Measurements from ENCODE around the gene GRIN2A.

The GRIN2A gene

DNA sequence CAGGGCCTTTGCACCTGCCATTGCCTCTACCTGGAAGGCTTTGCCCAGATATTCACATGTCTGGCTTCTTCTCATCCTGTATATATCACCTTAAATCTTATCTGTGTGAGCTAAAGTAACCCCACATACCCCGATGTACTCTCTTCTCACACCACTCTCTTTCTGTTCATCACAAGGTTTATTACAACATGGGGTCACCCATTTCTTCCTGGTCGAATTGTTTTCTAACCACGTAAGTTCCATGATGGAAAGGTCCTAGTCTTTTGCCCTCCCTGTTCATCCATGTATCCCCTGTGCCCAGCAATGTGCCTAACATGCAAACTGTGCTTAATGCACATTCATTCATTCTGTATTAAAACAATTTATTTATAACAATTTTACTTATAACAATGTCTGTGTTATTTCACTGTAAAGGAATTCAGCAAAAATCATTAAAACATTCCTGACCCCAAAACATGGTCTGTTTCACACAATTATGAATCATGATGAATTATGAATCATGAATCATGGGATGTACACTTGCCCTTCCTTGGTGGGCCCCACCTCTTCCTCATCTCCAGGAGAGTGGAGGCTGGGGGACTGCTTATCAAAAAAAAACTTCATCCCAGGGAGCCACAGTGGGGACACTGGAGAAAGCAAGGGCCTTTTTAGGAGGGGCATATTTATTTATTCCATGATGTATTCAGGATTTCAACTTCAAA, 336.4 kb downstream of the GRIN2A start:
- H3K9me3 Mint-ChIP-seq, result peaks cover under 1% of the 10 kb centered on the region
- H3K4me3 Mint-ChIP-seq, result no peak overlapping the region
- H3K27ac Mint-ChIP-seq, result no peak overlapping the region
- no peaks in the 10 kb centered on the region for H3K36me3 Mint-ChIP-seq (ENCODE audit: low read depth)
- DNase-seq, result no peak
- no peaks in the 10 kb centered on the region for H3K27me3 Mint-ChIP-seq
- H3K4me1 Mint-ChIP-seq (ENCODE audit: low read depth), result no peaks in the 10 kb centered on the region

DNA sequence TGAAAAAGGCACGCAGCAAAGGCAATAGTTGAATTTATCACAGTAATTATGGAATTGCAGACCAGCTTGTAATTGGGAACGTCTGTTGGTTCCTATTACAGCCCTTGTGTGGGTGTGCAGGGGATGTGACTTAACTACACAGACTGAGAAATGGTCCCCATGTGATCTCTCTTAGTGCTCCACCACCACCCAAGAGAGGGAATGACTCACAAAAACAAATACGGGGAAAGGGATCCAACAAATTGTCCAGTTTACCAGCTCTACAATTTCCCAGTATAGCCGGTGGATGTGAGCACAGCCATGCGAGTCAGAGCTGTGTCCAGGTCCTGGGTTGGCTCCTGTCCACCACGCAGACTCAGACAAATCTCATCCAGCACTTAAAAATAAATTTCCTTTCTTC, 337.9 kb downstream of the GRIN2A start:
- DNase-seq, result no peak
- Mint-ChIP-seq H3K4me1 (ENCODE audit: low read depth) (no peaks in the 10 kb centered on the region), H3K4me3 (no peak overlapping the region), H3K27ac (no peak overlapping the region), H3K36me3 (ENCODE audit: low read depth) (no peaks in the 10 kb centered on the region), H3K9me3 (peaks cover 2% of the 10 kb centered on the region), H3K27me3 (no peaks in the 10 kb centered on the region)

DNA sequence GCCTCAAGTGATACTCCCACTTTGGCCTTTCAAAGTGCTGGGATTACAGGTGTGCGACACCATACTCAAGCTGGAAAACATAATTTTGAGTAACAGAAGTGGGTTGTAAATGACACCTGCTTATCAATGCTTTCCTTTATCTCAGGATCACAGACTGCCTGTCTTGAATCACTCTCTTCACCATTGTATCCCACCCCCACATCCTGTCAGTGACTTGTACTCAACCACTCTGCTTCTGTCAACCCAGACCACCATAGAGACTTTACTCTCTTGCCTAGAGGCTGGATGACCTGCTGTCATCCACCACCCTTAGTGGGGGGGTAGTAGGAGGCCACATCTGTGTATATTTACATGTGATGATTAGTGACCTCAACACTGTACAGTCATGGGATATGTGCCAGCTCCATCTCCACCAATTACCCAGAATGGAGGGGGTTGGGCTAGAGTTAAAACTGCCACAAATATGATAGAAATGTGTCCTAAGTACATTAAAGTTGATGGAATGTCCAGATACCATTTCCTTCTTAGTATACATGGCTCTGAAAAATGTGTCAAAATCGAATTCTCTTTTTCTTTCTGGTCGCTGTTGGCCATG, 338.7 kb downstream of the GRIN2A start:
- no peaks in the 10 kb centered on the region for H3K36me3 Mint-ChIP-seq (ENCODE audit: low read depth)
- no peak for DNase-seq
- no peak overlapping the region for H3K27ac Mint-ChIP-seq

DNA sequence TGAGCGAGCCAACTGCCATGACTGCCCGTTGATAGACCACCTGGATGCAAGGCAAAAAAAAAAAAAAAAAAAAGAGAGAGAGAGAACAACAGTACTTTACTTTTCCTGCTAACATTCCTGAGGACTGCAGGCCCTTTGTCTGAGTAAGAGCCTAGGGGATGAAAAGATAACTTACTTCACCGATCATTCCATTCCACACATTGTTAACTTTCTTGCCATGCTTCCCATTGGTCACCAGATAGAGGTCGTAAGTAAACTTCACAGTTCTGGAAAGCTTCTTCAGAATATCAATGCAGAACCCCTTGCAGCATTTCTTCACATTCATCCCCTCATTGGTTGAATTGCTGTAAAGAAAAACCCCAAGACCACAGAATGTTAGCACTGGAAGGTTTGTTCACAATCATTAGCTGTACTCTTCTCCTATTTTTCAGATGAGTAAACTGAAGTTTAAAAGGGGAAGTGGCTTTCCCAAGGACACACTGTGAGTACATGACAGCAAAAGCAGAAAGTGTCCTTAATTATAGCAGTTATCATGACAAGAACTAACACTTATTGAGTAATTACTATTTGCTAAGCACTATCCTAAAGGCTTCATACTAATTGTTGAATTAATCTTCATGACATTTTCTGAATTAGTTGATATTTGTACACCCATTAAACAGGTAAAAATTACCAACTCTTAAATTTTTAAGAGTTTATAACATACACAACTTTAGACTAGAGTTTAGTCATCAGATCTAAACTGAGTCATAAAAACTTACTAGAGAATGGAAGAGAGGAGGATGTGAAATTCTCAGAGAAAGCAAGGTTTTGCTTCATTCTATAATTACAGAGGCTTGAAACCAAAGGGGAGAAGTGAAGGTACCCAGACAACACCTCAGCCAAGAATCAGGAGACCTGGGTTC, 341.2 kb downstream of the GRIN2A start:
- Mint-ChIP-seq H3K36me3 (ENCODE audit: low read depth) (no peaks in the 10 kb centered on the region), H3K9me3 (peaks cover 10% of the 10 kb centered on the region), H3K27ac (no peak overlapping the region), H3K27me3 (no peaks in the 10 kb centered on the region), H3K4me3 (no peak overlapping the region), H3K4me1 (ENCODE audit: low read depth) (no peaks in the 10 kb centered on the region)
- DNase-seq, result no peak

More for the DNA sequence above, 338.7 kb downstream of the GRIN2A start:
- Mint-ChIP-seq H3K9me3 (peaks cover 2% of the 10 kb centered on the region), H3K4me1 (ENCODE audit: low read depth) (no peaks in the 10 kb centered on the region), H3K27me3 (no peaks in the 10 kb centered on the region), H3K4me3 (no peak overlapping the region)

DNA sequence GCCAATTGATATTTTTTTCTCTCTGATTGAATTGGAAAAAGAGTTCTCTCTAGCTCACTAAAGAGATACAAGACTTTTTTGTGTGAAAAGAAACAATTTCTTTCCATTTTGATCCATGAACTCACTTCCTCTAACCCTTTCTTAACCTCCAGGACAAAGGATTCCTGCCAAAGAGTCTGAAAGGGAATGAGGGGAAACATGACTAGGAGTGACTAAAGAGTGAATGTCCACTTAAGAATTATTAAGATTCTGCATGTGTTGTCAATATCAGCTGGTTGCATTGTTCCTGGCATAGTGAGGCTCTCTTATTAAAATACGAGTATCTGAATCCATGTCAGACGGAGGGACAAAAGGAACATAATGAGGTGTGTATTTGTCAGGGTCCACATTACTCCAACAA, 344.7 kb downstream of the GRIN2A start:
- Mint-ChIP-seq H3K36me3 (ENCODE audit: low read depth) (no peaks in the 10 kb centered on the region), H3K27ac (no peak overlapping the region), H3K4me1 (ENCODE audit: low read depth) (no peaks in the 10 kb centered on the region), H3K4me3 (no peak overlapping the region), H3K9me3 (peaks cover 10% of the 10 kb centered on the region), H3K27me3 (peaks cover 3% of the 10 kb centered on the region)
- no peak for DNase-seq

DNA sequence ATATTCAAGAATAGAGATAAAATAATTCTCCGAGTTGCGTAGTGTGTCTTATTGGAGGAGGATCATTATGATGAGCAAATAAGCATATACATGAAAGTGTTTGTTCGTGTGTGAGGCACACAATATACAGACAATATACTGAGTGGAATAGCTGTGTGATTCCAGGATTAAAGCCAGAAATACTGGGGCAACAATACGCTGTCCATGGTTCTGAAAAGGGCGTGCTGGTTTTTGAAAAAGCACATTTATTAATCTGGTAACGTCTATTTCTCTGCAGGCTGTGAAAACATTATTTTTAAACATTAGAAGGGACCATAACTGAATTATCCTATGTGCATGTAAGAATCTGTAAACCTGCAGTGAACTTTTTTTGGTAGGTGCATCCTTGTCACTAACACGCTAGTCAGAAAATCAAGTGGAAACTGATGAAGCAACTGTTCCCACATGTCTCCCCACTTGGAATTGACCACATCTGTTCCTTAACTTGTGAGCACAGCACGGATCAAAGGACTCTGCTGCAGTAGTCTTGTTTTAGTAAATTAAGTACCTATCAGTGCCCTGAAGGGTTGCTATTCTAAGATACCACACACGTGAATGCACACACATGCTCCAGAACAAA, 346.0 kb downstream of the GRIN2A start:
- Mint-ChIP-seq H3K4me3 (no peak overlapping the region), H3K4me1 (ENCODE audit: low read depth) (no peaks in the 10 kb centered on the region), H3K36me3 (ENCODE audit: low read depth) (no peaks in the 10 kb centered on the region), H3K27ac (no peak overlapping the region), H3K27me3 (peaks cover 3% of the 10 kb centered on the region), H3K9me3 (peaks cover 10% of the 10 kb centered on the region)
- DNase-seq, result no peak

DNA sequence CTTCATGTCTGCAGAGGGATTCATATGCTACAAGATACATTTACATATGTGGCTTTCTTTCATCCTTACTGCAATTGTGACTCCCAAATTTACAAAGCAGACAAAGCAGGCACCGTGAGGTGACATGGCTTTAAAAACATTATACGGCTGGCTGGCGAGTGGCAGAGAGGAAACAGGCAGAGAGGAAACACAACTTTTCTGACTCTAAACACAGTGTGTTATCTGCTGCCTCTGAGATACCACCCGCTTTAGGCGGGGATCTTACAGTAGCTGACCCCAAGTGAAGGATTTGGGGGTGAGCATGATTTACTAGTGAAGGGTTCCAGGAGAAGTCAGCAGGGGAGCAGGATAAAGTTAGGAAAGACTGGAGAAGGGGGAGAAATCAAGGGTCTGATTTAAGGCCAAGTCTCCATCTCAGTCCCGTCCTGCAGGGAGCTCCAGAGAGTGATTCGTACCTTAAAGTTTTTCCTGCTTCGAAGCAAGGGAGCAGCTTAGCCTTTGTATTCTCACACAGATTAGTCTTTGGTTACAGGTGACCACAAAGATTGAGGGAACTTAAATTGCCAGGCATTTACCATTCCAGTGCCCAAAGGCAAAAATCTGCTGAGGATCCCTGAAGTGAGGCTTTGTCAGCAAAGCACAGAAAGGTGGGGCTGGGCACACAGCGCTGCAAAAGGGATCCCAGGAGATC, 355.0 kb downstream of the GRIN2A start:
- Mint-ChIP-seq H3K36me3 (ENCODE audit: low read depth) (no peaks in the 10 kb centered on the region), H3K27ac (no peak overlapping the region), H3K27me3 (no peaks in the 10 kb centered on the region), H3K4me3 (no peak overlapping the region), H3K9me3 (no peaks in the 10 kb centered on the region), H3K4me1 (ENCODE audit: low read depth) (no peaks in the 10 kb centered on the region)
- no peak for DNase-seq

DNA sequence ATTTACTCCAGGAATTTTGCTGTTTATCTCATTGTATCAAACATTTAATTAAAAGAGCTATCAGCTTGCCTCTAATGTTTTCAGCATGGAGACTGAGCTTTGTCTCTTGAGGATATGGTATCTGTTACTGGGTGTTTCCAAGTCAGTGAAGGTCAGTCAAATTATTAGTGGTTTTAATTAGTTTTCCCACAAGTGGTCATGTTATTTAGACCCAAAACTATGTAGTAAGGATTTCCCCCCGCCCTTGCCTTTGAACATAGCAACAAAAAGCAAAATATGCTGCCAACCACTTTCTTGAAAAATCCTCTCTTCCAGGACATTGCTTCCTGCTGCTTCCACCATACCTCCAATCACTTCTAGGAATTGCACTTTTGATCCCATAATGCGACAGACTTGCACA, 355.6 kb downstream of the GRIN2A start:
- H3K4me1 Mint-ChIP-seq (ENCODE audit: low read depth), result no peaks in the 10 kb centered on the region
- no peaks in the 10 kb centered on the region for H3K27me3 Mint-ChIP-seq
- no peak for DNase-seq

DNA sequence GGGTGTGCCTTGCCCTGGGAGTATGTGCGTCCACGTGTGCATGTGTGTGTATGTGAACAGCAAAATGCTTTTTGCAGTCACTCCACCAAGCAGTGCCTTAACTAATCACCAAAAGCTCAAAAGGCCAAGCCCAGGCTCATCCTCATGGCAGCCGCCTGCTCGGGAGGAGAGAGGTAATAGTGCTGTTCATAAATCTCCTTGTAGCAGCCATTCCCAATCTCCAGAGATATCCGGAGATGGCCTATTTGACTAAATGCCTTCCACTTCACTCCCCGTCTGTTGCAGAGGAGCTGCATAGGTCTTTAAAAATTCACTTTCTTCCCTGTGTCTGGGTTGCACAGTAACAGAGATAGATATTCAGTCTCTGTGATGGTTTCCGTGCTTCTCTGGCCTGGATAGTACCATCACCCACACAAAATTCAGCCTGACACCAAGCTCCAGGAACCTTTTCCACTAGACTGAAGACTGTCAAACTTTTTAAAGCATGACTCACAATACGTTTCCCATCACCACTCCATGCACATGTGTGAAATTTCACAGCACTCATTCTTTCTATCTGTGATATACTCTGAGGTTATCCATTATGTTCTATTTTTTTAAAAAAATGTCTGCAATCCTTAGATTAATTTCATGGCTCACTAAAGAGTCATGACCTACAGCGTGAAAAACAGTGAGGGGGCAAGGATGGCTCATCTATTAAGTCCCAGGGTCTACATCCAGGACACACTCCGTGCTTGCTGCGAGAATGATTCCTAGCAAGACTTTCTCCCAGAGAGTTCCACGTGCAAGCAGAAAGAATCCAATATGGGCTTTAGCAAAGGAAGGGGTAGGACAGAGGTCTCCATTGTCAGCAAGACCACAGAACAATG, 357.8 kb downstream of the GRIN2A start:
- H3K4me1 Mint-ChIP-seq (ENCODE audit: low read depth), result no peaks in the 10 kb centered on the region
- no peaks in the 10 kb centered on the region for H3K36me3 Mint-ChIP-seq (ENCODE audit: low read depth)
- no peaks in the 10 kb centered on the region for H3K9me3 Mint-ChIP-seq
- no peak for DNase-seq
- H3K27me3 Mint-ChIP-seq, result no peaks in the 10 kb centered on the region
- H3K27ac Mint-ChIP-seq, result no peak overlapping the region
- no peak overlapping the region for H3K4me3 Mint-ChIP-seq

More for the DNA sequence above, 355.6 kb downstream of the GRIN2A start:
- Mint-ChIP-seq H3K9me3 (no peaks in the 10 kb centered on the region), H3K27ac (no peak overlapping the region), H3K4me3 (no peak overlapping the region), H3K36me3 (ENCODE audit: low read depth) (no peaks in the 10 kb centered on the region)

DNA sequence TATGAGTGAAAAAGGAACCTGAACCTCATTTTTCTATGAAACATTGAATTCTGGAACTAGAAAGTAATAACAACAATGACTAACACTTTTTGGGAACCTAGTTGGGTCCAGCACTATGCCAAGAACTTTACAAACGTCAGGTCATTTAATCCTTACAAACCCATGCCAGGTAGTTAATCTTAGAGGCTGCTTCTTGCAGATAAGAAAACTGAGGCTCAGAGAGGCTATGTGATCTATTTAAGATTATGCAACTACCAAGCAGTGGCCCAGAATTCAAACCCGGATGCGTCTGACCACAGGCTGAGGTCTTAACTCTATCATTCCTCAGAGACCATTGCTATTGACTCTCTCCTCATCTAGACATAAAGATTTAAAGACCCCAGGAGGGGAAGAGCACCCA, 358.7 kb downstream of the GRIN2A start:
- DNase-seq, result no peak
- H3K4me1 Mint-ChIP-seq (ENCODE audit: low read depth), result no peaks in the 10 kb centered on the region
- no peaks in the 10 kb centered on the region for H3K27me3 Mint-ChIP-seq
- H3K27ac Mint-ChIP-seq, result no peak overlapping the region
- no peaks in the 10 kb centered on the region for H3K9me3 Mint-ChIP-seq
- H3K36me3 Mint-ChIP-seq (ENCODE audit: low read depth), result no peaks in the 10 kb centered on the region
- H3K4me3 Mint-ChIP-seq, result no peak overlapping the region

DNA sequence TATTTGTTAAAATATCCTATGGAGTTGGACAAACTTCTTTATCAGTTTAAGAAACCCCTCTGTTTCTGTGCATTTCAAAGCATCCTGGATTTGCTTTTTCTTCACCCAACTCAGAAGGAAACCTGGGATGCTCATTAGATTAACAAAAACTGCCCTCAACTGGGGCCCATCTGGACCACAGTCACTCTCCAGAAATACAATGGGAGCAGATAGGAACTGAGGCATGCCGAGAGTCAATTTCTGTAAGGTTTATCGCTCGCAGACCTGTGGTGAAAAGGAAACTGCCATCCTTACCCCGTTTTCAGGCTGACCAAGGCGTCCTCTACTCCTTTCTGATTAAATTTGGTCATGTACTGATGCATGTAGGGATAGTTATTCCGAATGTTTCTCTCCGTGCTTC, 360.3 kb downstream of the GRIN2A start:
- Mint-ChIP-seq H3K27me3 (no peaks in the 10 kb centered on the region), H3K4me3 (no peak overlapping the region), H3K36me3 (ENCODE audit: low read depth) (no peaks in the 10 kb centered on the region), H3K27ac (no peak overlapping the region), H3K4me1 (ENCODE audit: low read depth) (no peaks in the 10 kb centered on the region), H3K9me3 (no peaks in the 10 kb centered on the region)
- no peak for DNase-seq

DNA sequence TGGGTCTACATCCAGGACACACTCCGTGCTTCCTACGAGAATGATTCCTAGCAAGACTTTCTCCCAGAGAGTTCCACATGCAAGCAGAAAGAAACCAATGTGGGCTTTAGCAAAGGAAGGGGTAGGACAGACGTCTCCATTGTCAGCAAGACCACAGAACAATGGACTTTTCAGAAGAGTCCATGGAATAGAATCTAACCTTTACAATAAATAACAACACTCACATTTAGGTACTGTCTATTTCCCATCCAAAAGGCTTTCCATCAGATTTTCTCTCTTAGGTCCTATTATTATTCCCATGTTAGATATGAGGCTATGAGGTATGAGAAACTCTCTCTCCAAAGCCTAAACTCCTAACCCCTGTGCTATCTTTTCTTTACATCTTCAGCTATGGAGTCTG, 360.9 kb downstream of the GRIN2A start:
- Mint-ChIP-seq H3K27me3 (no peaks in the 10 kb centered on the region), H3K27ac (no peak overlapping the region), H3K9me3 (no peaks in the 10 kb centered on the region), H3K4me1 (ENCODE audit: low read depth) (no peaks in the 10 kb centered on the region), H3K4me3 (no peak overlapping the region), H3K36me3 (ENCODE audit: low read depth) (no peaks in the 10 kb centered on the region)
- no peak for DNase-seq

DNA sequence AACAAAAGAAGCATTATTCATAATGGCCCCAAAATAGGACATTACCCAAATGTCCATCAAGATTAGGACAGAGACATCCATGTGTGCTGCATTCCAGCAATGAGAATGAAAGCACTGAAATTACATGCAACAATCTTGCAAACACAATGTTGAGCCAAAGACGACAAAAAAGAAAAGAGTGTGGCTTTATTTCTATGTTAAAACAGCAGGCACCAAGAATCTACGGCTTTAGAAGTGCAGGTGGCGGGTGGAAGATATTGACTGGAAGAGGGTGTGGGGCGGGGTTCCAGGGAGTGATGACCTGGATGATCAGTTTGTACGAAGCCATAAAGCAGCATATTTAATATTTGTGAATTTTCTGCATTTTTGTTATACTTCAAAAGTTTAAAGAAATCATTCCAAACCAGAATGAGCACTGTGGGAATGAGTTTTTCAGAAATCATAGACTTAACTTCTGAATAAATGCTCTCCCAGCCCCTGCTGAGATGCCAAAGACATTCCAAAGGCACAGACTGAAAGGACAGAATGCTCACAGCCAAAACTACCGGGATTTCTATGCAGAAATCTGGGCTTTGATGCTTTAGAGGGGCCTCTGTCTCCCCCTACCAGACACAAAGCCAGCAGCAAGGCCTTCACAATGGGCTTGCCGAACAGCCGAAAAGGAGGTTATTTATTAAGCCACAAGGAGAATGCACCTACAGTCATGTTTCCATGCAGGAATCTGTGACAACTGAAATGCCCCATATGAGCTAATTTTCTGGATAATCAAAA, 361.6 kb downstream of the GRIN2A start:
- Mint-ChIP-seq H3K27me3 (no peaks in the 10 kb centered on the region), H3K27ac (no peak overlapping the region), H3K4me3 (no peak overlapping the region), H3K4me1 (ENCODE audit: low read depth) (no peaks in the 10 kb centered on the region), H3K9me3 (no peaks in the 10 kb centered on the region), H3K36me3 (ENCODE audit: low read depth) (no peaks in the 10 kb centered on the region)
- DNase-seq, result no peak
